ENCODE measurements around the gene PALM2AKAP2.

Gene PALM2AKAP2

DNA sequence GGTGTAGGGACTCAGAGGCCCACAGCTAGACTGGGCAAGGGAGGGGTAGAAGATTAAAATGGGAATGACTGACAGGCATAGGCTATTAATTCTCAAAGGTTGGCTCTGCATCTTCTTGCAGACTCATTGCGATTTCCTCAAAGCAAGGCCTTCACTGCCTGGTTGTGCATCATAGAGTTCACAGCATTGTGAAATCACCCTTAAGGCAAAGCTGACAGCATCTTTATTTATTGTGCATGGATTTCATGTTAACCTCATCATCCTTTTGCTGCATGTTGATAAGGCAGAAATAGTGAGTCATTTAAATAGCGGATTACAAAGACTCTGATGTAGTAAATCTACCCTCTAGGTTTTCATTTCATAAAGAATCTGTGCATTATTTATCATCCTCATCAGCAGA is 13.6 kb upstream of the PALM2AKAP2 start:
- Histone ChIP-seq H2AFZ (ENCODE audit: low read length) (no peak overlapping the region), H3K4me1 (ENCODE audit: insufficient read depth, low read length, poor library complexity, severe bottlenecking) (no peaks in the 10 kb centered on the region), H4K20me1 (ENCODE audit: insufficient read depth, low read length, poor library complexity, severe bottlenecking) (no peaks in the 10 kb centered on the region), H3K36me3 (ENCODE audit: insufficient read depth, low read length) (no peaks in the 10 kb centered on the region), H3K9ac (ENCODE audit: low read depth, low read length, poor library complexity, severe bottlenecking) (no peak overlapping the region), H3F3A (ENCODE audit: low read depth) (no peaks in the 10 kb centered on the region), H3K9me3 (ENCODE audit: insufficient read depth, low read depth, low read length) (no peaks in the 10 kb centered on the region), H3K9me2 (replicated peaks; ENCODE audit: low read depth, low read length) (no peaks in the 10 kb centered on the region), H3K4me3 (ENCODE audit: low read length, poor library complexity, severe bottlenecking) (no peak overlapping the region), H3K4me2 (ENCODE audit: low read depth, low read length, poor library complexity, severe bottlenecking) (no peak overlapping the region), H3K79me2 (ENCODE audit: insufficient read depth, low read length) (no peaks in the 10 kb centered on the region), H3K27me3 (ENCODE audit: insufficient read depth, low read length, poor library complexity, severe bottlenecking) (no peaks in the 10 kb centered on the region)
- TF ChIP-seq EZH2phosphoT487 (IDR thresholded peaks at IDR 0.05; ENCODE audit: borderline replicate concordance), result no peak
- TF ChIP-seq, protein P1, sequence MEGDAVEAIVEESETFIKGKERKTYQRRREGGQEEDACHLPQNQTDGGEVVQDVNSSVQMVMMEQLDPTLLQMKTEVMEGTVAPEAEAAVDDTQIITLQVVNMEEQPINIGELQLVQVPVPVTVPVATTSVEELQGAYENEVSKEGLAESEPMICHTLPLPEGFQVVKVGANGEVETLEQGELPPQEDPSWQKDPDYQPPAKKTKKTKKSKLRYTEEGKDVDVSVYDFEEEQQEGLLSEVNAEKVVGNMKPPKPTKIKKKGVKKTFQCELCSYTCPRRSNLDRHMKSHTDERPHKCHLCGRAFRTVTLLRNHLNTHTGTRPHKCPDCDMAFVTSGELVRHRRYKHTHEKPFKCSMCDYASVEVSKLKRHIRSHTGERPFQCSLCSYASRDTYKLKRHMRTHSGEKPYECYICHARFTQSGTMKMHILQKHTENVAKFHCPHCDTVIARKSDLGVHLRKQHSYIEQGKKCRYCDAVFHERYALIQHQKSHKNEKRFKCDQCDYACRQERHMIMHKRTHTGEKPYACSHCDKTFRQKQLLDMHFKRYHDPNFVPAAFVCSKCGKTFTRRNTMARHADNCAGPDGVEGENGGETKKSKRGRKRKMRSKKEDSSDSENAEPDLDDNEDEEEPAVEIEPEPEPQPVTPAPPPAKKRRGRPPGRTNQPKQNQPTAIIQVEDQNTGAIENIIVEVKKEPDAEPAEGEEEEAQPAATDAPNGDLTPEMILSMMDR (conservative IDR thresholded peaks at IDR 0.05; ENCODE audit: low read length), result no peak

DNA sequence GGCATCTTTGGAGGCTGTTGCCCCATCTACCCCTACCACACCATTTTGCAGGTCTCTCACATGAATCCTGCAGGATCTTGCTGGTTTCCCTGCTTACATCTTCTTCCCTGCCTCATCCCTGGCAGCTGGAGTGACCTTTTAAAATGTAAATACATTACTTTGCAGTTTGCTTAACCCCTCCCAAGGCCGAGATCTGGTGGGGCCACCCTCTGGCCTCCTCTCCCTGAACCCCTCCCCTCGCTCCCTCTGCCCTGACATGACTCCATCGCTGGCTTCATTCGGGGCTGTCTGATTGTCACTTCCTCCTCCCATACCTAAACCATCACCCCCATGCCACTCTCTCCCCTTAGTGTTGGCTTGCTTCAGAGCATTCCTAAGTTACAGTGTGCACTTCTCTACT is 12.6 kb upstream of the PALM2AKAP2 start:
- no peak overlapping the region for H3K4me3 ChIP-seq (ENCODE audit: low read length, poor library complexity, severe bottlenecking)
- H3K9me2 ChIP-seq (replicated peaks; ENCODE audit: low read depth, low read length), result no peaks in the 10 kb centered on the region
- H3K9me3 ChIP-seq (ENCODE audit: insufficient read depth, low read depth, low read length), result no peaks in the 10 kb centered on the region
- no peaks in the 10 kb centered on the region for H4K20me1 ChIP-seq (ENCODE audit: insufficient read depth, low read length, poor library complexity, severe bottlenecking)
- H3F3A ChIP-seq (ENCODE audit: low read depth), result no peaks in the 10 kb centered on the region
- H2AFZ ChIP-seq (ENCODE audit: low read length), result no peak overlapping the region
- H3K36me3 ChIP-seq (ENCODE audit: insufficient read depth, low read length), result no peaks in the 10 kb centered on the region
- no peak overlapping the region for H3K9ac ChIP-seq (ENCODE audit: low read depth, low read length, poor library complexity, severe bottlenecking)
- no peaks in the 10 kb centered on the region for H3K79me2 ChIP-seq (ENCODE audit: insufficient read depth, low read length)
- H3K27me3 ChIP-seq (ENCODE audit: insufficient read depth, low read length, poor library complexity, severe bottlenecking), result no peaks in the 10 kb centered on the region
- no peaks in the 10 kb centered on the region for H3K4me1 ChIP-seq (ENCODE audit: insufficient read depth, low read length, poor library complexity, severe bottlenecking)
- H3K4me2 ChIP-seq (ENCODE audit: low read depth, low read length, poor library complexity, severe bottlenecking), result no peak overlapping the region
- TF ChIP-seq EZH2phosphoT487 (IDR thresholded peaks at IDR 0.05; ENCODE audit: borderline replicate concordance), result no peak
- TF ChIP-seq, protein P1 (conservative IDR thresholded peaks at IDR 0.05; ENCODE audit: low read length), result no peak

DNA sequence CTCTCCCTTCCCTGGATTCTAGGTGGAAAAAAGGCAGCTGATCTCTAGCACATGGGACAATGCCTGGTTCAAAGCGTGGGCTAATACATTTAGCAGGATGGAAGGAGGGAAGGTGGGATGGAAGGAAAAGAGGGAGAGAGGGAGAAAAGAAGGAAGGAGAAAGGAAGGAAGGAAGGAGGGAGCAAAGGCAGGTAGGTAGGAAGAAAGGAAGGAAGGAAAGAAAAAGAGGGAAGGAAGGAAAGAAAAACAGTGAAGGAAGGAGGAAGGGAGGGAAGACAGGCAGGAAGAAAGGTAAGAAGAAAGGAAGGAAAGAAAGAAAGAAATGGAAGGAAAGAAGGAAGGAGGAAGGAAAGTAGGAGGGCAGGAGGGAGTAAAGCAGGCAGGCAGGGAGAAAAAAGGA is 12.2 kb upstream of the PALM2AKAP2 start:
- no peaks in the 10 kb centered on the region for H4K20me1 ChIP-seq (ENCODE audit: insufficient read depth, low read length, poor library complexity, severe bottlenecking)
- no peaks in the 10 kb centered on the region for H3K4me1 ChIP-seq (ENCODE audit: insufficient read depth, low read length, poor library complexity, severe bottlenecking)
- H3K4me3 ChIP-seq (ENCODE audit: low read length, poor library complexity, severe bottlenecking), result no peak overlapping the region
- no peak for TF ChIP-seq EZH2phosphoT487 (IDR thresholded peaks at IDR 0.05; ENCODE audit: borderline replicate concordance)
- TF ChIP-seq, protein P1 (conservative IDR thresholded peaks at IDR 0.05; ENCODE audit: low read length), result no peak
- no peak overlapping the region for H3K9ac ChIP-seq (ENCODE audit: low read depth, low read length, poor library complexity, severe bottlenecking)
- no peak overlapping the region for H2AFZ ChIP-seq (ENCODE audit: low read length)
- H3K36me3 ChIP-seq (ENCODE audit: insufficient read depth, low read length), result no peaks in the 10 kb centered on the region
- no peaks in the 10 kb centered on the region for H3F3A ChIP-seq (ENCODE audit: low read depth)
- no peak overlapping the region for H3K4me2 ChIP-seq (ENCODE audit: low read depth, low read length, poor library complexity, severe bottlenecking)
- no peaks in the 10 kb centered on the region for H3K9me3 ChIP-seq (ENCODE audit: insufficient read depth, low read depth, low read length)
- no peaks in the 10 kb centered on the region for H3K79me2 ChIP-seq (ENCODE audit: insufficient read depth, low read length)
- no peaks in the 10 kb centered on the region for H3K27me3 ChIP-seq (ENCODE audit: insufficient read depth, low read length, poor library complexity, severe bottlenecking)
- no peaks in the 10 kb centered on the region for H3K9me2 ChIP-seq (replicated peaks; ENCODE audit: low read depth, low read length)
